ENCODE results near the gene LRRC36. TPM values are rescaled to one million over a fixed set of nuclear protein-coding genes. Genes with fewer than 3 reads are reported as not detected.
A peak's percentile ranks its signal among the peaks of the same experiment; 100 is the strongest.

The LRRC36 gene
- total and polyA plus RNA-seq, 2 of the 8 experiments (the other 6 are each of a cell fraction or from before 2014, with no cell fraction given), result 0.15 TPM; not detected in 1

GRCh38 chr16:67392301-67393059, 65.9 kb downstream of the LRRC36 start:
- 82% methylated on average over 18 of the region's 18 CpGs; no CpG with 5 or more reads in 1 of the 2 experiments for WGBS, 2 experiments (ENCODE audit: extremely low coverage in 1 of 2, insufficient coverage in 1 of 2, insufficient read length in 1 of 2, insufficient replicate concordance in 2 of 2, low coverage in 1 of 2, low lambda C conversion rate in 2 of 2, missing lambda C conversion rate in 1 of 2)
- FAIRE-seq, result no peak
- TF ChIP-seq RNF2 (IDR thresholded peaks at IDR 0.05; ENCODE audit: borderline replicate concordance, low read depth, low read length, missing control alignments, poor library complexity, severe bottlenecking) (no peak), ATF3 (IDR thresholded peaks at IDR 0.05; ENCODE audit: insufficient read depth, low read depth, low read length) (no peak), FOSL1 (IDR thresholded peaks at IDR 0.05; ENCODE audit: insufficient read depth, low read depth, low read length) (no peak)

More at GRCh38 chr16:67392301-67393059, 65.9 kb downstream of the LRRC36 start:
- no peaks in the 10 kb centered on the region for H3K9me3 ChIP-seq (ENCODE audit: insufficient read depth in 2 of 2, low read depth in 1 of 2, low read length in 1 of 2)
- H4K20me1 ChIP-seq (replicated peaks in 1 of 2; ENCODE audit: control insufficient read depth in 1 of 2, insufficient read depth in 2 of 2, low read length in 2 of 2), result peaks cover 6 to 9% of the 10 kb centered on the region in 2 experiments
- H2BK20ac ChIP-seq (ENCODE audit: low read length), result 0 out of 2 replicates have a peak overlapping the region, but pooled peaks have one; percentile 80
- ChIA-PET POLR2A (ENCODE audit: partially characterized antibody) (interaction anchor here (1.0 to 1.7 kb wide), 4 partner anchors 9 to 39 kb away, joined by 3 to 12 read pairs (median 4); partner anchors contain the start of gene HSD11B2), CTCF (ENCODE audit: partially characterized antibody) (interaction anchor here (0.6 to 32.4 kb wide), 26 partner anchors 10 to 562 kb away, joined by 3 to 476 read pairs (median 5); partner anchors contain the start of genes CES3, KCTD19, LRRC36 and NAE1)
- no peak overlapping the region for H2AK5ac ChIP-seq (ENCODE audit: low read depth, low read length)
- H4K91ac ChIP-seq (replicated peaks; ENCODE audit: insufficient read length, low read length), result no peak overlapping the region
- H3K27ac ChIP-seq (ENCODE audit: low read depth, low read length), result no peak overlapping the region
- peak overlapping the region; percentile 81; the same call in 1 of the 2 replicates for H4K8ac ChIP-seq (ENCODE audit: extremely low read depth, insufficient read depth, low read length)
- H3K36me3 ChIP-seq (ENCODE audit: control insufficient read depth in 2 of 4, insufficient read depth in 4 of 4, low read length in 3 of 4), result no peaks in the 10 kb centered on the region
- peak overlapping the region; percentile 84; the same call in 1 of the 2 replicates for H2BK12ac ChIP-seq (ENCODE audit: low read depth, low read length)
- no peak overlapping the region for H2BK120ac ChIP-seq (replicated peaks; ENCODE audit: low read depth, low read length)
- H3K27me3 ChIP-seq (replicated peaks in 1 of 4; ENCODE audit: control insufficient read depth in 3 of 4, extremely low read depth in 1 of 4, insufficient read depth in 3 of 4, low read length in 3 of 4), result peaks cover 24 to 48% (median 41%) of the 10 kb centered on the region in 4 experiments
- no peaks in the 10 kb centered on the region; the same call in 1 of the 2 replicates for H3K23me2 ChIP-seq (ENCODE audit: low read depth, low read length)
- no peak overlapping the region for H2BK5ac ChIP-seq (ENCODE audit: low read depth, low read length)
- peak overlapping the region; percentile 72; the same call in 1 of the 2 replicates for H2BK15ac ChIP-seq (ENCODE audit: low read length)
- H3K4me2 ChIP-seq (ENCODE audit: insufficient read depth in 1 of 2, low read depth in 2 of 2, low read length in 2 of 2), result peak overlapping the region; percentile 56 to 86
- no peaks in the 10 kb centered on the region for H3K79me2 ChIP-seq (ENCODE audit: control insufficient read depth in 1 of 2, insufficient read depth in 2 of 2, low read length in 2 of 2)
- H3K79me1 ChIP-seq (ENCODE audit: low read depth, low read length), result no peaks in the 10 kb centered on the region
- no peak overlapping the region for H3K23ac ChIP-seq (ENCODE audit: insufficient read length)
- H3K18ac ChIP-seq (ENCODE audit: extremely low read depth, low read length), result no peak overlapping the region
- H3K4me3 ChIP-seq (ENCODE audit: extremely low read depth in 1 of 4, insufficient read depth in 2 of 4, low read depth in 3 of 4, low read length in 4 of 4), result peak overlapping the region in 3 of 4 experiments; percentile 36 to 58 (median 42); a peak in 4 of 8 replicates
- H3K4ac ChIP-seq (replicated peaks; ENCODE audit: insufficient read length, low read depth, low read length), result no peak overlapping the region
- H2AFZ ChIP-seq (ENCODE audit: low read length), result no peak overlapping the region
- H3K14ac ChIP-seq (ENCODE audit: insufficient read length), result no peak overlapping the region
- H4K5ac ChIP-seq (ENCODE audit: insufficient read length, low read depth, low read length), result no peak overlapping the region
- no peak for DNase-seq (ENCODE audit: low read depth in 1 of 2, low spot score in 2 of 2)
- H3K4me1 ChIP-seq (replicated peaks in 1 of 4; ENCODE audit: control insufficient read depth in 3 of 4, insufficient read depth in 4 of 4, low read length in 3 of 4), result peaks cover 0 to 32% (median 25%) of the 10 kb centered on the region in 4 experiments; a peak in 6 of 7 replicates
- no peak overlapping the region for H3K56ac ChIP-seq (replicated peaks; ENCODE audit: insufficient read length, low read depth, low read length)
- no peak overlapping the region for H3K9ac ChIP-seq (replicated peaks in 1 of 4; ENCODE audit: extremely low read depth in 1 of 4, low read depth in 3 of 4, low read length in 3 of 4)
